Measurements from ENCODE around the gene KDM8. TPM values are rescaled to one million over a fixed set of nuclear protein-coding genes. Genes with fewer than 3 reads are reported as not detected.

Gene KDM8
- total RNA-seq, 1 experiment from 2014 or later, result 5.1 TPM

GRCh38 chr16:27264151-27264550 is 60.8 kb downstream of the KDM8 start:
- H3K27ac ChIP-seq, result peak overlapping the region; percentile 82
- DNase-seq, result peak; percentile 76 to 98

GRCh38 chr16:27265982-27266381 is 62.7 kb downstream of the KDM8 start:
- Histone ChIP-seq H3F3A (ENCODE audit: insufficient read depth, low read depth) (peaks cover 36% of the 10 kb centered on the region), H3K9me2 (ENCODE audit: insufficient read depth) (no peaks in the 10 kb centered on the region), H3K4me3 (no peak overlapping the region), H4K20me1 (ENCODE audit: insufficient read depth) (no peaks in the 10 kb centered on the region), H3K4me2 (no peak overlapping the region), H3K9me3 (ENCODE audit: insufficient read depth, low read depth) (no peaks in the 10 kb centered on the region), H2AFZ (no peak overlapping the region), H3K36me3 (ENCODE audit: low read depth) (no peaks in the 10 kb centered on the region), H3K27ac (peak overlapping the region; percentile 82; the same call in 1 of the 2 replicates), H3K4me1 (replicated peaks; ENCODE audit: insufficient read depth) (peaks cover 54% of the 10 kb centered on the region), H3K27me3 (ENCODE audit: insufficient read depth, low read depth) (no peaks in the 10 kb centered on the region), H3K79me2 (ENCODE audit: low read depth) (peaks cover 66% of the 10 kb centered on the region)
- TF ChIP-seq EZH2 (IDR thresholded peaks at IDR 0.05; ENCODE audit: low read depth), result no peak
- no peak for TF ChIP-seq CTCF (conservative IDR thresholded peaks at IDR 0.05)
- ChIA-PET CTCF (no interaction called here), POLR2A (ENCODE audit: unreplicated experiment) (no interaction called here)
- DNase-seq, result no peak
- no TSS peak for BruUV-seq (replicated peaks)
- intact Hi-C loops (cut with micrococcal nuclease; ENCODE audit: unreplicated experiment), result no loop called here

More at GRCh38 chr16:27264151-27264550, 60.8 kb downstream of the KDM8 start:
- CTCF ChIA-PET, result interaction anchor here (0.5 to 1.3 kb wide), 4 partner anchors 29 to 960 kb away, joined by 3 to 7 read pairs (median 4); no protein-coding TSS in a partner anchor
- Histone ChIP-seq H3K79me2 (ENCODE audit: low read depth) (peaks cover 76% of the 10 kb centered on the region), H2AFZ (no peak overlapping the region), H3K9me2 (ENCODE audit: insufficient read depth) (no peaks in the 10 kb centered on the region), H3K4me2 (peak overlapping the region; percentile 69), H4K20me1 (ENCODE audit: insufficient read depth) (no peaks in the 10 kb centered on the region), H3K36me3 (ENCODE audit: low read depth) (no peaks in the 10 kb centered on the region), H3F3A (ENCODE audit: insufficient read depth, low read depth) (peaks cover 40% of the 10 kb centered on the region), H3K4me3 (peak overlapping the region; percentile 29), H3K27me3 (ENCODE audit: insufficient read depth, low read depth) (no peaks in the 10 kb centered on the region), H3K4me1 (replicated peaks; ENCODE audit: insufficient read depth) (peaks cover 43% of the 10 kb centered on the region), H3K9me3 (ENCODE audit: insufficient read depth, low read depth) (no peaks in the 10 kb centered on the region)
- BruUV-seq (replicated peaks), result no TSS peak
- intact Hi-C loops (cut with micrococcal nuclease; ENCODE audit: unreplicated experiment), result loop anchor here (1.0 kb wide), 1 partner anchor 59 kb away; no protein-coding TSS in a partner anchor
- TF ChIP-seq EZH2 (IDR thresholded peaks at IDR 0.05; ENCODE audit: low read depth) (no peak), CTCF (conservative IDR thresholded peaks at IDR 0.05) (no peak)
- POLR2A ChIA-PET (ENCODE audit: unreplicated experiment), result interaction anchor here (0.5 to 0.8 kb wide), 8 partner anchors 15 to 286 kb away, joined by 4 to 10 read pairs (median 5); partner anchors contain the start of genes GTF3C1, KATNIP and KDM8

GRCh38 chr16:27267037-27267677 is 63.8 kb downstream of the KDM8 start:
- intact Hi-C loops (cut with micrococcal nuclease; ENCODE audit: unreplicated experiment), result no loop called here
- H2AFZ ChIP-seq, result no peak overlapping the region
- H3K9me2 ChIP-seq (ENCODE audit: insufficient read depth), result no peaks in the 10 kb centered on the region
- H3K27me3 ChIP-seq (ENCODE audit: insufficient read depth, low read depth), result no peaks in the 10 kb centered on the region
- no peaks in the 10 kb centered on the region for H3K36me3 ChIP-seq (ENCODE audit: low read depth)
- no TSS peak for BruUV-seq (replicated peaks)
- H3K9me3 ChIP-seq (ENCODE audit: insufficient read depth, low read depth), result no peaks in the 10 kb centered on the region
- no peak for DNase-seq
- TF ChIP-seq EZH2 (IDR thresholded peaks at IDR 0.05; ENCODE audit: low read depth), result no peak
- no peak for TF ChIP-seq CTCF (conservative IDR thresholded peaks at IDR 0.05)
- H3F3A ChIP-seq (ENCODE audit: insufficient read depth, low read depth), result peaks cover 37% of the 10 kb centered on the region
- peak overlapping the region; percentile 89 for H3K4me2 ChIP-seq
- H3K27ac ChIP-seq, result 0 out of 2 replicates have a peak overlapping the region, but pooled peaks have one; percentile 18
- POLR2A ChIA-PET (ENCODE audit: unreplicated experiment), result no interaction called here
- H3K4me1 ChIP-seq (replicated peaks; ENCODE audit: insufficient read depth), result peaks cover 49% of the 10 kb centered on the region
- CTCF ChIA-PET, result no interaction called here
- H4K20me1 ChIP-seq (ENCODE audit: insufficient read depth), result no peaks in the 10 kb centered on the region
- peaks cover 57% of the 10 kb centered on the region for H3K79me2 ChIP-seq (ENCODE audit: low read depth)
- peak overlapping the region; percentile 92 for H3K4me3 ChIP-seq

Data from PC-9 (cell line).